IMR-90 (cell line): ENCODE results near the gene CREB5. TPM values are rescaled to one million over a fixed set of nuclear protein-coding genes. Genes with fewer than 3 reads are reported as not detected.

Source experiments
- ATAC-seq: fragments of 200-7000 bp; cut with Tn5 transposase; 2 replicates; pipeline ENCODE4 v1.9.1; 2020; ENCODE audit warnings: low read depth, mild to moderate bottlenecking, moderate library complexity
- BruUV-seq: library from RNA; stranded (reverse); fragments of 400-500 nt; replicated peaks from 2 replicates; lab custom pipeline; 2021; lab: Mats Ljungman, UMichigan
- CTCF ChIA-PET: fragments of 300-600 bp; formaldehyde crosslinking; extraction: SDS; loops from one replicate; lab custom pipeline; 2021; ENCODE audit warnings: antibody characterized with exemption; lab: Yijun Ruan, JAX
- POLR2A ChIA-PET: fragments of 300-600 bp; sonication (Branson Sonifier 250); formaldehyde crosslinking; loops from one replicate; lab custom pipeline; 2022; ENCODE audit warnings: antibody characterized with exemption; ENCODE audit not compliant: unreplicated experiment; lab: Charles Lee
- DNase-seq: peaks from one replicate; pipeline ENCODE4 v3.0.0; 2013
- H2AFZ ChIP-seq: replicated peaks from 2 replicates; pipeline ENCODE3; 2013; ENCODE audit warnings: low read length, mild to moderate bottlenecking; ENCODE audit not compliant: poor library complexity
- H2AK5ac ChIP-seq: 2 replicates; pipeline ENCODE4 v1.6.1; 2013; ENCODE audit warnings: low read depth, low read length, inconsistent platforms
- H2AK9ac ChIP-seq: replicated peaks from 2 replicates; pipeline ENCODE3; 2013; ENCODE audit warnings: mild to moderate bottlenecking, low read depth, low read length, moderate library complexity; ENCODE audit not compliant: poor library complexity
- H2BK120ac ChIP-seq: 2 replicates; pipeline ENCODE4 v1.6.1; 2013; ENCODE audit warnings: low read depth, low read length, inconsistent platforms
- H2BK15ac ChIP-seq: 3 replicates; pipeline ENCODE4 v1.6.1; 2013; ENCODE audit warnings: low read depth, low read length, inconsistent platforms
- H2BK20ac ChIP-seq: 2 replicates; pipeline ENCODE4 v1.6.1; 2013; ENCODE audit warnings: low read depth, mild to moderate bottlenecking, inconsistent platforms, low read length, moderate library complexity
- H2BK5ac ChIP-seq: 2 replicates; pipeline ENCODE4 v1.6.1; 2013; ENCODE audit warnings: mild to moderate bottlenecking, low read depth, low read length, inconsistent platforms; ENCODE audit not compliant: poor library complexity, severe bottlenecking
- H3K14ac ChIP-seq: replicated peaks from 2 replicates; pipeline ENCODE4 v1.6.1; 2013; ENCODE audit warnings: low read depth, low read length, inconsistent platforms
- H3K18ac ChIP-seq: 2 replicates; pipeline ENCODE4 v1.6.1; 2013; ENCODE audit warnings: low read depth, low read length, control low read depth
- H3K23ac ChIP-seq: 2 replicates; pipeline ENCODE4 v1.6.1; 2013; ENCODE audit warnings: low read depth, low read length, inconsistent platforms
- H3K27ac ChIP-seq: 2 replicates; pipeline ENCODE4 v1.5.1; 2013; ENCODE audit warnings: mild to moderate bottlenecking, control low read depth, low read length; ENCODE audit not compliant: insufficient read depth
- H3K27me3 ChIP-seq: 2 replicates; pipeline ENCODE4 v1.6.1; 2013; ENCODE audit warnings: low read length; ENCODE audit not compliant: control insufficient read depth, insufficient read depth
- H3K36me3 ChIP-seq: 2 replicates; pipeline ENCODE4 v1.6.1; 2013; ENCODE audit warnings: low read length, mixed read lengths; ENCODE audit not compliant: control insufficient read depth, insufficient read depth
- H3K4ac ChIP-seq: 2 replicates; pipeline ENCODE4 v1.6.1; 2013; ENCODE audit warnings: low read depth, low read length, inconsistent platforms
- H3K4me1 ChIP-seq: 2 replicates; pipeline ENCODE4 v1.6.1; 2013; ENCODE audit warnings: low read length, mixed read lengths; ENCODE audit not compliant: control insufficient read depth, insufficient read depth
- H3K4me2 ChIP-seq: 2 replicates; pipeline ENCODE4 v1.6.1; 2013; ENCODE audit warnings: low read depth, mild to moderate bottlenecking, control low read depth, low read length, moderate library complexity
- H3K4me3 ChIP-seq: 2 replicates; pipeline ENCODE4 v1.5.1; 2013; ENCODE audit warnings: low read depth, mild to moderate bottlenecking, control low read depth, low read length, moderate library complexity; ENCODE audit not compliant: insufficient read depth
- H3K56ac ChIP-seq: 2 replicates; pipeline ENCODE4 v1.6.1; 2013; ENCODE audit warnings: low read length, inconsistent platforms; ENCODE audit not compliant: insufficient read depth; ENCODE audit errors: extremely low read depth
- H3K79me1 ChIP-seq, 2 experiments: 2 replicates each; pipeline ENCODE4 v1.6.1; 2013; ENCODE audit warnings: low read length in 2 of 2, inconsistent platforms in 1 of 2, low read depth in 1 of 2
- H3K9ac ChIP-seq: 2 replicates; pipeline ENCODE4 v1.6.1; 2013; ENCODE audit warnings: low read depth, low read length, control low read depth
- H3K9me1 ChIP-seq: 2 replicates; pipeline ENCODE4 v1.6.1; 2013; ENCODE audit warnings: low read length, inconsistent platforms; ENCODE audit not compliant: insufficient read depth
- H3K9me3 ChIP-seq: 2 replicates; pipeline ENCODE4 v1.6.1; 2013; ENCODE audit warnings: low read length; ENCODE audit not compliant: control insufficient read depth, insufficient read depth
- H4K20me1 ChIP-seq: 2 replicates; pipeline ENCODE4 v1.6.1; 2013; ENCODE audit warnings: low read length, inconsistent platforms; ENCODE audit not compliant: insufficient read depth
- H4K5ac ChIP-seq: 2 replicates; pipeline ENCODE4 v1.6.1; 2013; ENCODE audit warnings: mild to moderate bottlenecking, low read depth, low read length, control low read depth
- H4K8ac ChIP-seq, 2 experiments: 2 replicates each; pipeline ENCODE4 v1.6.1; 2013; ENCODE audit warnings: low read depth in 2 of 2, low read length in 2 of 2, control low read depth in 1 of 2, inconsistent platforms in 1 of 2
- H4K91ac ChIP-seq: 2 replicates; pipeline ENCODE4 v1.6.1; 2013; ENCODE audit warnings: low read depth, low read length, inconsistent platforms; ENCODE audit not compliant: insufficient read depth
- CTCF ChIP-seq: conservative IDR thresholded peaks from 2 replicates; pipeline ENCODE4 v1.5.1; 2012; ENCODE audit warnings: mild to moderate bottlenecking, low read depth, low read length, improper control_type of control experiment
- ELK1 ChIP-seq: fragments of 150-350 bp; IDR thresholded peaks from 2 replicates; pipeline ENCODE4 v1.6.1; 2016; ENCODE audit warnings: low read depth, mild to moderate bottlenecking, low read length, moderate library complexity, borderline replicate concordance
- FOS ChIP-seq: fragments of 150-350 bp; IDR thresholded peaks from 2 replicates; pipeline ENCODE4 v1.6.1; 2016; ENCODE audit warnings: low read depth, low read length
- MAFK ChIP-seq: IDR thresholded peaks from 2 replicates; pipeline ENCODE4 v1.6.1; 2012; ENCODE audit warnings: low read depth, low read length, improper control_type of control experiment
- MXI1 ChIP-seq: IDR thresholded peaks from 2 replicates; pipeline ENCODE4 v1.6.1; 2012; ENCODE audit warnings: low read depth, mild to moderate bottlenecking, low read length, moderate library complexity, borderline replicate concordance
- NFE2L2 ChIP-seq: fragments of 150-350 bp; IDR thresholded peaks from 2 replicates; pipeline ENCODE4 v1.6.1; 2016; ENCODE audit warnings: low read depth, mild to moderate bottlenecking, low read length
- POLR2A ChIP-seq: IDR thresholded peaks from 2 replicates; pipeline ENCODE4 v1.6.1; 2012; ENCODE audit warnings: mild to moderate bottlenecking, low read depth, low read length
- RAD21 ChIP-seq: IDR thresholded peaks from 2 replicates; pipeline ENCODE4 v1.6.1; 2012; ENCODE audit warnings: low read length, improper control_type of control experiment
- RCOR1 ChIP-seq: IDR thresholded peaks from 2 replicates; pipeline ENCODE4 v1.6.1; 2012; ENCODE audit warnings: mild to moderate bottlenecking, low read length, improper control_type of control experiment; ENCODE audit not compliant: insufficient replicate concordance
- USF2 ChIP-seq: fragments of 150-350 bp; IDR thresholded peaks from 2 replicates; pipeline ENCODE4 v1.6.1; 2017; ENCODE audit warnings: mild to moderate bottlenecking, antibody characterized with exemption, low read length, low read depth
- WGBS, 2 experiments: methylation state at CpG; one replicate each; pipeline versions ENCODE4 v1.1.5 to v1.1.7; 2013; ENCODE audit warnings: missing lambda C conversion rate in 2 of 2; ENCODE audit not compliant: insufficient read length in 1 of 2; ENCODE audit errors: extremely low coverage in 2 of 2; 5-methylcytosine and 5-hydroxymethylcytosine counted together
- dilution Hi-C: fragments of 300-500 bp; cut with HindIII; formaldehyde crosslinking; loops from one replicate; pipeline ENCODE4 v1.14.3; 2018; ENCODE audit warnings: low sequenced_read_pairs; ENCODE audit not compliant: unreplicated experiment
- in situ Hi-C: fragments of 300-500 bp; cut with MboI; formaldehyde crosslinking; loops from 3 replicates; pipeline ENCODE4 v1.14.3; 2019; ENCODE audit warnings: low sequenced_read_pairs, inconsistent platforms, mixed read lengths
- intact Hi-C: fragments of 100-400 bp; cut with micrococcal nuclease; formaldehyde crosslinking; loops from 2 replicates; pipeline ENCODE4 v1.10.0; 2022
- polyA plus RNA-seq, 3 experiments: library from polyadenylated mRNA; depleted of rRNA; stranded (reverse); fragments of >200 nt; gene quantifications; 2 replicates each; pipeline ENCODE4 v1.2.3, GENCODE V29; 2012; ENCODE audit warnings: low replicate concordance in 1 of 3
- total RNA-seq: library from RNA; depleted of rRNA; stranded (reverse); fragments of >200 nt; gene quantifications from 2 replicates; pipeline ENCODE4 v1.2.3, GENCODE V29; 2012

The CREB5 gene
- total and polyA plus RNA-seq, 2 of the 4 experiments (the other 2 are of a cell fraction) = 7.3 to 13.1 TPM

GRCh38 chr7:28669330-28669729, 257.0 kb downstream of the CREB5 start:
- WGBS, 2 experiments = no CpG with 5 or more reads among the region's 4 CpGs
- H2BK5ac ChIP-seq = no peak overlapping the region
- DNase-seq (no peak), ATAC-seq (no peak)
- dilution Hi-C loops = no loop called here
- no peak overlapping the region for H3K27ac ChIP-seq
- H3K9me1 ChIP-seq = no peaks in the 10 kb centered on the region
- H3K27me3 ChIP-seq = no peaks in the 10 kb centered on the region
- H3K4me2 ChIP-seq = no peak overlapping the region
- no peak overlapping the region for H2AK5ac ChIP-seq
- H4K91ac ChIP-seq = no peak overlapping the region
- no peak overlapping the region for H3K18ac ChIP-seq
- no peaks in the 10 kb centered on the region for H4K20me1 ChIP-seq
- POLR2A ChIA-PET = no interaction called here
- H4K8ac ChIP-seq = no peak overlapping the region
- no peak overlapping the region for H2BK15ac ChIP-seq
- H3K14ac ChIP-seq = no peak overlapping the region
- H3K79me1 ChIP-seq = no peaks in the 10 kb centered on the region
- H2BK120ac ChIP-seq = no peak overlapping the region
- intact Hi-C loops = no loop called here
- no peak overlapping the region for H3K23ac ChIP-seq
- no peak overlapping the region for H2AFZ ChIP-seq
- no peak overlapping the region for H3K56ac ChIP-seq
- in situ Hi-C loops = no loop called here
- no peaks in the 10 kb centered on the region for H3K4me1 ChIP-seq
- H3K4me3 ChIP-seq = no peak overlapping the region
- CTCF ChIA-PET = interaction anchor here (0.6 to 0.9 kb wide), 3 partner anchors 9 to 16 kb away, joined by 3 to 5 read pairs (median 4); no protein-coding TSS in a partner anchor
- no peak overlapping the region for H2BK20ac ChIP-seq
- no peak overlapping the region for H3K4ac ChIP-seq
- no peak overlapping the region for H2AK9ac ChIP-seq
- H3K9me3 ChIP-seq = no peaks in the 10 kb centered on the region
- H3K9ac ChIP-seq = no peak overlapping the region
- H3K36me3 ChIP-seq = no peaks in the 10 kb centered on the region
- no peak overlapping the region for H4K5ac ChIP-seq
- BruUV-seq = no TSS peak
- TF ChIP-seq RCOR1 (no peak), RAD21 (no peak), MXI1 (no peak), FOS (no peak), ELK1 (no peak), MAFK (no peak), NFE2L2 (no peak), POLR2A (no peak), CTCF (no peak), USF2 (no peak)
